H1 (cell line): ENCODE data around the gene CDK9. TPM values are rescaled to one million over a fixed set of nuclear protein-coding genes. Genes with fewer than 3 reads are reported as not detected.
A peak's percentile ranks its signal among the peaks of the same experiment; 100 is the strongest.

Source experiments
- CTCF ChIA-PET: fragments of 300-600 bp; sonication (Branson Sonifier 250); formaldehyde crosslinking; loops from one replicate; lab custom pipeline; 2021; ENCODE audit not compliant: partially characterized antibody; lab: Charles Lee
- POLR2A ChIA-PET: fragments of 300-600 bp; sonication (Branson Sonifier 250); formaldehyde crosslinking; loops from one replicate; lab custom pipeline; 2021; ENCODE audit warnings: inconsistent platforms; ENCODE audit not compliant: partially characterized antibody; lab: Charles Lee
- DNase-seq, 2 experiments: peaks; one replicate each; pipeline versions ENCODE4 v3.0.0 to v3.0.0-alpha.2; 2010 to 2022; ENCODE audit warnings: low spot score in 2 of 2, low read depth in 1 of 2, mixed read lengths in 1 of 2
- FAIRE-seq: peaks from 2 replicates; lab custom pipeline; 2011; peaks lifted over from hg19 to GRCh38; lab: Jason Lieb, UNC
- H2AFZ ChIP-seq: 2 replicates; pipeline ENCODE4 v1.8.1; 2012; ENCODE audit warnings: low read length, inconsistent platforms
- H2AK5ac ChIP-seq: 2 replicates; pipeline ENCODE4 v1.6.1; 2013; ENCODE audit warnings: low read depth, low read length
- H2BK120ac ChIP-seq: replicated peaks from 2 replicates; pipeline ENCODE3; 2013; ENCODE audit warnings: low read depth, low read length, inconsistent platforms
- H2BK12ac ChIP-seq: 2 replicates; pipeline ENCODE4 v1.6.1; 2013; ENCODE audit warnings: low read depth, low read length
- H2BK15ac ChIP-seq: 2 replicates; pipeline ENCODE4 v1.6.1; 2013; ENCODE audit warnings: low read length
- H2BK20ac ChIP-seq: 2 replicates; pipeline ENCODE4 v1.6.1; 2013; ENCODE audit warnings: low read length
- H2BK5ac ChIP-seq: 2 replicates; pipeline ENCODE4 v1.6.1; 2013; ENCODE audit warnings: low read depth, low read length
- H3K14ac ChIP-seq: 2 replicates; pipeline ENCODE4 v1.6.1; 2013; ENCODE audit warnings: inconsistent platforms; ENCODE audit not compliant: insufficient read length
- H3K18ac ChIP-seq: 2 replicates; pipeline ENCODE4 v1.6.1; 2013; ENCODE audit warnings: low read length; ENCODE audit errors: extremely low read depth
- H3K23ac ChIP-seq: 2 replicates; pipeline ENCODE4 v1.6.1; 2013; ENCODE audit warnings: inconsistent platforms; ENCODE audit not compliant: insufficient read length
- H3K23me2 ChIP-seq: 2 replicates; pipeline ENCODE4 v1.6.1; 2013; ENCODE audit warnings: low read depth, low read length
- H3K27ac ChIP-seq: 2 replicates; pipeline ENCODE4 v1.6.1; 2011; ENCODE audit warnings: low read depth, low read length, inconsistent platforms
- H3K27me3 ChIP-seq, 4 experiments: replicated peaks in 1 of 4; 1 replicate in 1 of 4; 2 replicates in 3 of 4; pipeline versions ENCODE4 v1.6.1 to v1.8.1; 2011 to 2013; ENCODE audit warnings: low read length in 3 of 4, mild to moderate bottlenecking in 3 of 4, inconsistent platforms in 2 of 4, mixed read lengths in 2 of 4, moderate library complexity in 1 of 4; ENCODE audit not compliant: control insufficient read depth in 3 of 4, insufficient read depth in 3 of 4; ENCODE audit errors: extremely low read depth in 1 of 4
- H3K36me3 ChIP-seq, 4 experiments: 2 replicates each; pipeline versions ENCODE4 v1.6.1 to v1.8.1; 2011 to 2013; ENCODE audit warnings: mild to moderate bottlenecking in 4 of 4, low read length in 3 of 4, moderate library complexity in 2 of 4, control low read depth in 1 of 4, inconsistent platforms in 1 of 4; ENCODE audit not compliant: insufficient read depth in 4 of 4, control insufficient read depth in 2 of 4
- H3K4ac ChIP-seq: replicated peaks from 2 replicates; pipeline ENCODE3; 2013; ENCODE audit warnings: low read length, low read depth, mixed read lengths, inconsistent platforms; ENCODE audit not compliant: insufficient read length
- H3K4me1 ChIP-seq, 4 experiments: replicated peaks in 1 of 4; 1 replicate in 1 of 4; 2 replicates in 3 of 4; pipeline versions ENCODE4 v1.6.1 to v1.8.1; 2011 to 2013; ENCODE audit warnings: low read length in 3 of 4, inconsistent platforms in 2 of 4, mixed read lengths in 1 of 4; ENCODE audit not compliant: insufficient read depth in 4 of 4, control insufficient read depth in 3 of 4
- H3K4me2 ChIP-seq, 2 experiments: 2 replicates each; pipeline versions ENCODE4 v1.6.1 to v1.8.1; 2011 to 2013; ENCODE audit warnings: low read depth in 2 of 2, low read length in 2 of 2, control low read depth in 1 of 2, inconsistent platforms in 1 of 2, mild to moderate bottlenecking in 1 of 2; ENCODE audit not compliant: insufficient read depth in 1 of 2
- H3K4me3 ChIP-seq, 4 experiments: fragments of 200-600, 300-600 bp in 1 of 4; sonication (generic), shearing (Covaris generic), sonication (Bioruptor Twin) in 1 of 4; 2 replicates each; pipeline versions ENCODE4 v1.5.1 to v1.8.1; 2011 to 2016; ENCODE audit warnings: low read length in 4 of 4, low read depth in 3 of 4, control low read depth in 2 of 4, inconsistent platforms in 2 of 4, mild to moderate bottlenecking in 2 of 4, mixed read lengths in 1 of 4, moderate library complexity in 1 of 4; ENCODE audit not compliant: insufficient read depth in 2 of 4; ENCODE audit errors: extremely low read depth in 1 of 4
- H3K56ac ChIP-seq: replicated peaks from 2 replicates; pipeline ENCODE3; 2013; ENCODE audit warnings: low read depth, mild to moderate bottlenecking, mixed read lengths, low read length, inconsistent platforms; ENCODE audit not compliant: insufficient read length
- H3K79me1 ChIP-seq: 2 replicates; pipeline ENCODE4 v1.6.1; 2013; ENCODE audit warnings: low read depth, low read length, control low read depth
- H3K79me2 ChIP-seq, 2 experiments: 2 replicates each; pipeline versions ENCODE4 v1.6.1 to v1.8.1; 2012 to 2013; ENCODE audit warnings: low read length in 2 of 2, mild to moderate bottlenecking in 2 of 2, inconsistent platforms in 1 of 2; ENCODE audit not compliant: insufficient read depth in 2 of 2, control insufficient read depth in 1 of 2
- H3K9ac ChIP-seq, 4 experiments: replicated peaks in 1 of 4; 1 replicate in 1 of 4; 2 replicates in 3 of 4; pipeline versions ENCODE4 v1.6.1 to v1.8.1; 2011 to 2013; ENCODE audit warnings: low read depth in 3 of 4, low read length in 3 of 4, control low read depth in 2 of 4, mild to moderate bottlenecking in 2 of 4, moderate library complexity in 2 of 4, inconsistent platforms in 1 of 4; ENCODE audit errors: extremely low read depth in 1 of 4
- H3K9me3 ChIP-seq, 2 experiments: 2 replicates each; pipeline versions ENCODE4 v1.6.1 to v1.8.1; 2012 to 2013; ENCODE audit warnings: mild to moderate bottlenecking in 2 of 2, moderate library complexity in 2 of 2, control low read depth in 1 of 2, inconsistent platforms in 1 of 2, low read depth in 1 of 2, low read length in 1 of 2, mixed read lengths in 1 of 2; ENCODE audit not compliant: insufficient read depth in 2 of 2
- H4K20me1 ChIP-seq, 2 experiments: replicated peaks in 1 of 2; 2 replicates each; pipeline versions ENCODE3 to v1.8.1; 2011 to 2013; ENCODE audit warnings: inconsistent platforms in 2 of 2, low read length in 2 of 2, mild to moderate bottlenecking in 1 of 2; ENCODE audit not compliant: insufficient read depth in 2 of 2, control insufficient read depth in 1 of 2
- H4K5ac ChIP-seq: 2 replicates; pipeline ENCODE4 v1.6.1; 2013; ENCODE audit warnings: low read length, low read depth, mixed read lengths, inconsistent platforms; ENCODE audit not compliant: insufficient read length
- H4K8ac ChIP-seq: 2 replicates; pipeline ENCODE4 v1.8.0; 2013; ENCODE audit warnings: mild to moderate bottlenecking, moderate library complexity, low read length, inconsistent platforms; ENCODE audit not compliant: insufficient read depth; ENCODE audit errors: extremely low read depth
- H4K91ac ChIP-seq: replicated peaks from 2 replicates; pipeline ENCODE3; 2013; ENCODE audit warnings: low read length, mixed read lengths, inconsistent platforms; ENCODE audit not compliant: insufficient read length
- BCL11A ChIP-seq, 2 experiments: IDR thresholded peaks; one replicate each; pipeline ENCODE4 v1.6.1; 2011; ENCODE audit warnings: low read depth in 2 of 2, low read length in 2 of 2, mild to moderate bottlenecking in 2 of 2
- BRCA1 ChIP-seq: IDR thresholded peaks from 2 replicates; pipeline ENCODE4 v1.6.1; 2012; ENCODE audit warnings: low read depth, low read length, improper control_type of control experiment
- CEBPB ChIP-seq: IDR thresholded peaks from 2 replicates; pipeline ENCODE4 v1.6.1; 2012; ENCODE audit warnings: low read depth, low read length
- EP300 ChIP-seq, 2 experiments: IDR thresholded peaks; 1 replicate in 1 of 2; 2 replicates in 1 of 2; pipeline ENCODE4 v1.6.1; 2011 to 2012; ENCODE audit warnings: low read depth in 2 of 2, low read length in 2 of 2, mild to moderate bottlenecking in 2 of 2, borderline replicate concordance in 1 of 2, inconsistent platforms in 1 of 2, moderate library complexity in 1 of 2
- FOSL1 ChIP-seq: IDR thresholded peaks from 2 replicates; pipeline ENCODE4 v1.6.1; 2011; ENCODE audit warnings: mild to moderate bottlenecking, low read depth, low read length, moderate library complexity; ENCODE audit not compliant: insufficient read depth
- GTF2F1 ChIP-seq: IDR thresholded peaks from 2 replicates; pipeline ENCODE4 v1.6.1; 2012; ENCODE audit warnings: low read depth, low read length, improper control_type of control experiment, borderline replicate concordance
- MAFK ChIP-seq: IDR thresholded peaks from 2 replicates; pipeline ENCODE4 v1.6.1; 2012; ENCODE audit warnings: low read depth, mild to moderate bottlenecking, improper control_type of control experiment, low read length
- POU5F1 ChIP-seq: IDR thresholded peaks from 2 replicates; pipeline ENCODE4 v1.6.1; 2011; ENCODE audit warnings: low read depth, mild to moderate bottlenecking, low read length, moderate library complexity
- RBBP5 ChIP-seq: IDR thresholded peaks from 2 replicates; pipeline ENCODE4 v1.7.1; 2012; ENCODE audit warnings: low read depth, mild to moderate bottlenecking, inconsistent platforms, low read length, moderate library complexity, borderline replicate concordance
- RNF2 ChIP-seq: fragments of 200-900, 300-1000 bp; sonication (generic); IDR thresholded peaks from 2 replicates; pipeline ENCODE4 v1.7.1; 2016; ENCODE audit warnings: borderline replicate concordance, low read depth, mild to moderate bottlenecking, antibody characterized with exemption, low read length; ENCODE audit not compliant: poor library complexity, severe bottlenecking; ENCODE audit errors: missing control alignments
- SIX5 ChIP-seq: IDR thresholded peaks from 2 replicates; pipeline ENCODE4 v1.6.1; 2011; ENCODE audit warnings: mild to moderate bottlenecking, low read depth, low read length
- SP1 ChIP-seq: IDR thresholded peaks from 2 replicates; pipeline ENCODE4 v1.6.1; 2011; ENCODE audit warnings: low read depth, low read length
- TAF7 ChIP-seq: optimal IDR thresholded peaks from 2 replicates; pipeline ENCODE3; 2011; ENCODE audit warnings: low read depth, mild to moderate bottlenecking, inconsistent platforms, low read length, moderate library complexity, borderline replicate concordance
- WGBS, 2 experiments: shearing (Covaris generic) in 1 of 2; methylation state at CpG; one replicate each; pipeline versions ENCODE4 v1.1.6 to v1.1.7; 2013 to 2015; ENCODE audit warnings: low lambda C conversion rate in 2 of 2, mixed read lengths in 2 of 2, inconsistent platforms in 1 of 2, low coverage in 1 of 2, missing lambda C conversion rate in 1 of 2; ENCODE audit not compliant: insufficient replicate concordance in 2 of 2, insufficient coverage in 1 of 2, insufficient read length in 1 of 2; ENCODE audit errors: extremely low coverage in 1 of 2, missing lambda C conversion rate in 1 of 2; 5-methylcytosine and 5-hydroxymethylcytosine counted together
- polyA plus RNA-seq, 7 experiments: library from polyadenylated mRNA; depleted of rRNA in 3 of 7; stranded (reverse) in 5 of 7; unstranded in 2 of 7; fragments of >200 nt in 5 of 7; fragments of 200-250 nt in 2 of 7; gene quantifications; 1 replicate in 5 of 7; 2 replicates in 1 of 7; 4 replicates in 1 of 7; pipeline versions ENCODE4 v1.2.1 to v1.2.3, GENCODE V29; 2011 to 2013; ENCODE audit warnings: missing spikeins in 2 of 7, mixed read lengths in 2 of 7
- total RNA-seq: library from RNA; stranded (reverse); fragmentation: NEBNext Ultra II Directional; extraction: Animal tissue kit (Norgen Biotek cat#: 25700); gene quantifications from 2 replicates; pipeline ENCODE4 v1.2.1, GENCODE V29; 2021

CDK9 gene
- total and polyA plus RNA-seq, 2 of the 8 experiments (the other 6 are each of a cell fraction or from before 2014, with no cell fraction given): 69.1 to 87.5 TPM

- H3K9ac ChIP-seq: no peak overlapping the region
- FAIRE-seq: no peak
- no peak overlapping the region for H2BK120ac ChIP-seq
- peaks cover 25 to 30% of the 10 kb centered on the region in 2 experiments for H4K20me1 ChIP-seq
- H4K8ac ChIP-seq: no peak overlapping the region
- H2AFZ ChIP-seq: no peak overlapping the region
- 98% methylated on average over 25 of the region's 25 CpGs; no CpG with 5 or more reads in 1 of the 2 experiments for WGBS, 2 experiments
- H3K4me3 ChIP-seq: no peak overlapping the region
- no peak overlapping the region for H4K5ac ChIP-seq
- H3K27ac ChIP-seq: no peak overlapping the region
- H3K79me2 ChIP-seq: peaks cover 3 to 37% of the 10 kb centered on the region in 2 experiments; a peak in 2 of 4 replicates
- no peak overlapping the region for H3K23ac ChIP-seq
- POLR2A ChIA-PET: interaction anchor here (0.9 to 10.2 kb wide), 12 partner anchors 9 to 283 kb away, joined by 3 to 140 read pairs (median 4); partner anchors contain the start of genes ENG and FPGS
- H3K4ac ChIP-seq: no peak overlapping the region
- DNase-seq: no peak
- H3K27me3 ChIP-seq: no peaks in the 10 kb centered on the region
- no peak overlapping the region for H3K14ac ChIP-seq
- no peak overlapping the region for H3K18ac ChIP-seq
- H2BK5ac ChIP-seq: no peak overlapping the region
- H3K79me1 ChIP-seq: peaks cover 10% of the 10 kb centered on the region
- peak overlapping the region; percentile 55; the same call in 1 of the 2 replicates for H2BK12ac ChIP-seq
- no peak overlapping the region for H2BK20ac ChIP-seq
- H3K4me1 ChIP-seq: peaks cover 0 to 4% (median under 1%) of the 10 kb centered on the region in 4 experiments; a peak in 2 of 7 replicates
- H4K91ac ChIP-seq: no peak overlapping the region
- H3K23me2 ChIP-seq: no peaks in the 10 kb centered on the region
- no peak overlapping the region for H3K4me2 ChIP-seq
- peaks cover 29 to 53% (median 45%) of the 10 kb centered on the region in 4 experiments for H3K36me3 ChIP-seq
- no peak overlapping the region for H3K56ac ChIP-seq
- H2AK5ac ChIP-seq: no peak overlapping the region
- H2BK15ac ChIP-seq: no peak overlapping the region
- no peaks in the 10 kb centered on the region for H3K9me3 ChIP-seq
- CTCF ChIA-PET: interaction anchor here (0.6 to 16.2 kb wide), 7 partner anchors 9 to 573 kb away, joined by 3 to 227 read pairs (median 4); no protein-coding TSS in a partner anchor
- TF ChIP-seq MAFK: no peak
- no peak for TF ChIP-seq POU5F1
- no peak for TF ChIP-seq GTF2F1
- no peak for TF ChIP-seq RNF2
- no peak for TF ChIP-seq SIX5
- no peak for TF ChIP-seq SP1
- TF ChIP-seq BRCA1: no peak
- no peak for TF ChIP-seq TAF7
- no peak for TF ChIP-seq CEBPB
- TF ChIP-seq EP300 (IDR thresholded peaks at IDR 0.05; ENCODE audit: borderline replicate concordance in 1 of 2, low read depth in 2 of 2, low read length in 2 of 2): no peak
- TF ChIP-seq BCL11A (IDR thresholded peaks at IDR 0.05; ENCODE audit: low read depth in 2 of 2, low read length in 2 of 2): no peak
- no peak for TF ChIP-seq FOSL1
- no peak for TF ChIP-seq RBBP5
Measured at GRCh38 chr9:127789179-127789578, 3.3 kb downstream of the CDK9 start.
